ENCODE measurements around the gene NRG2. TPM values are rescaled to one million over a fixed set of nuclear protein-coding genes. Genes with fewer than 3 reads are reported as not detected.

Gene NRG2
- polyA plus RNA-seq, 1 donor = 0.88 TPM

DNA sequence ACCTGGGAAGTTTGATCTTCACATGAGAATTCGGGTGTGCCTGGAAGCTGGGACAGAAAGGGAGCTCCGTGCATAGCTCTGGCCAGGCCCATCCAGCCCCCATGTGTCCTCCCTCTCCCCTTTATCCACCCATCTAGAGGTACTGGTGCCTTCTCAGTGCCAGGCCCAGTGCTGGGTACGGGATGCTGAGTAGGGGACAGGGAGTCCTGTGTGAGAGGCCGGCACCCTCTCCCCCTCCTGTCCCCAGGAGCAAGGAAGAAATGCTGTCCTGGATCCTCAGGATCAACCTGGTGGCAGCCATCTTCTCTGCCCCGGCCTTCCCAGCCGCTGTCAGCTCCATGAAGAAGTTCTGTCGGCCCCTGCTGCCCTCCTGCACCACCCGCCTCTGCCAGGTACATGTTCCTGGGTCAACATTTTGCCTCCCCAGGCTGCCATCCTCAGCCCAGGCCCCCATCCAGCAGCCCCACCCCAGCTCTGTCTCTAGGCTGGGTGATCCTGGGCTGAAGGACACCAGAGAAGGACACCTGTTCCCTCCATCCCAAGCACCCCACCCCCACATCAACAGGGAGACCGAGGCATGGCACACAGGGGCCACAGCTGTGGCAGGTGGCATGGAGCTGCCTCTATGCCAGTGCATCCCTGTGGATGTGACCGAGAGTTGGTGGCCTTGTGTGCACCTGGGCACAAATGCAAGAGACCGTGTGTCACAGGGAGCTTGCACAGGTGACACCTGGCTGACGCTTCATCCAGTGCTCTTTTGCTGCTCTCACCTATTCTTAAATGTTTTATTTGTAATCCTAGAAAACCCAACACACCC lies 204.5 kb downstream of the NRG2 start:
- no peak for DNase-seq

DNA sequence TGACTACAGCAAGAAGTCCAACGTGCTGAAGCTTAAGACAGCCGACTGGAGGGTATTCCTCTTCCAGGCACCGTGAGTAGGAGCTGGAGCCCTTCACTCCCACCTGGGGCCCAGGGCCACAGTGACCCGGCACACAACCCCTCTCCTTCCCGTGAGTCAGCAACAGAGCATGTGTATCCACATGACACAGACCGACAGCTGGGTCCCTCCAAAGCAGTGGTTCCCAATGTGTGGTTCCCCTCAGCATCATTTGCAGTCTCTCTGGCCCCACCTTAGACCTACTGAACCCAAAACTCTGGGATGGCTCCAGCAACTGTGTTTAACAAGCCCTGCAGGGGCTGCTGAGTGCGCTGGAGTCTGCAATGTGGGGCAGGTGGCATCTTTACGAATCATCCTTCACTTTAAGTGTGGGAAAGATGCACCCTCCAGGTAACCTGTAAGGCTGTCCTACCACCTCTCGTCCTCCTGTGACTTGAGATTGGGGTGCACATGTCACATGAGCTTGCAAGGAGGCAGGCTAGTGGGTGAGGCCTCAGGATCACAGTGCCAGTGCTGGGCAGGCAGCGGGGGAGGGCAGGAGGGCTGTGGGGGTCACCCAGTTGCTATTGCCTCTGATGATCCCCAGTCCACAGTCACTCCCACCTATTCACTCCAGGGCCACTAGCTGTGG lies 205.3 kb downstream of the NRG2 start:
- DNase-seq = no peak

DNA sequence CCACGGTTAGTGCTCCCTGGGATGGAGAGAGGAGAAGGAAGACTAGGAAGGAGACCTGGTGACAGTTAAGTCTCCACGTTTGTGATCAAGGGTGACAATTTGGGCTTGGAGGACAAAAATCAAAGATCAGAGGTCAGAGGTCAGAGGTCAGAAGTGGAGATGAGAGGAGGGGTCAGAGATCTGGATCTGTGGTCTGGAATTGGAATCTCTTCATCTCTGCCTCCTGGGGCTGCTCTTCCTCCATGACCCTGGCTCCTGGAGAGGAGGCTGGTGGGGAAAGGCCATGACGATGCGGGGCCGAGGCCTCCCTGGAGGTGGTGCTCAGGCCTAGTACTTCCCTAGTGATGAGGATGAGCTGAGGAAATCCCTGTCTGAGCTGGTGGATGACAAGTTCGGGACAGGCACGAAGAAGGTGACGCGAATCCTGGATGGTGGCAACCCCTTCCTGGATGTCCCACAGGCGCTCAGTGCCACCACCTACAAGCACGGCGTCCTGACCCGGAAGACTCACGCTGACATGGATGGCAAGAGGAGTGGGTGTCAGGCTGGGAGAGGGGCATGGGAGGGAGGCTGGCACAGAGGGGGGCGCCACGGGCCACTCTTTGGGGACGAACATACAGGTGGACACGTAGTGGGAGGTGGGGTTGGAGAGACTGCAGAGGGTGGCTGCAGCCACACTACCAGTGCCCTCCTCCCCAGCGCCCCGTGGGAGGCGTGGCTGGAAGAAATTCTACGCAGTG lies 206.5 kb downstream of the NRG2 start:
- no peak for DNase-seq

DNA sequence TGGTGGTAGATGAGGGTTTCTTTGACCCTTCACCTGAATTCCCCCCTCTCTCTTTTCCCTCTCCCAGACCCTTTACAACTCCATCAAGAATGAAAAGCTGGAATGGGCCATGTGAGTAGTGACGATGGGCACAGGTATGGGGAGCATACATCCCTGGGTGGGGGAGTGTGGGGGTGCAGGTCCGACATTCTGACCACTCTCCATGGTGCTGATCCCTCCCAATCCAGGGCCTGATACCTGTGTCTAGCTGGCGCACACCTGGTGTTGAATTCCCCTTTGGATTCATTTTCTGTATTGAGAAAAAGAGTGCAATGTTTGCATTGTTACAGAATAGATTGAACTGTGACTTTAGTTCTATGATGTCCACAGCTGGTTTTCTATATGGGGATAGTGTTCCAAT lies 207.4 kb downstream of the NRG2 start:
- DNase-seq = no peak

DNA sequence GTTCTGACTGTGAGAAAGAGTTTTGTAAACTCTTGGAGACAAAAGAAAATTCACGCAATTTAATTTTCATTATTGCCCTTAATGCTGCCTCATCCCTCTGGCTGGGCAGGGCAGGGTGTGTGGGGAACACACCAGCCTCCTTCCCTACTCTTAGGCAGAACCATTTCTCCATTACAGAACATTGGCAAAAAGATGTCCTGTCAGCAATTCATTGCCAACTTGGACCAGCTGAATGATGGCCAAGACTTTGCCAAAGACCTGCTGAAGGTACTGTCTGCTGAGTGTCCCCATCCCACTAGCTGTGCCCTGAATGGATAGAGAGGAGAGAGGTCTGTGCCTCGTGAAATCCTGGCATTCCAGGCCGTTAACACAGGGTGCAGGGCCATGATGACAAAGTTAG lies 209.6 kb downstream of the NRG2 start:
- no peak for DNase-seq

DNA sequence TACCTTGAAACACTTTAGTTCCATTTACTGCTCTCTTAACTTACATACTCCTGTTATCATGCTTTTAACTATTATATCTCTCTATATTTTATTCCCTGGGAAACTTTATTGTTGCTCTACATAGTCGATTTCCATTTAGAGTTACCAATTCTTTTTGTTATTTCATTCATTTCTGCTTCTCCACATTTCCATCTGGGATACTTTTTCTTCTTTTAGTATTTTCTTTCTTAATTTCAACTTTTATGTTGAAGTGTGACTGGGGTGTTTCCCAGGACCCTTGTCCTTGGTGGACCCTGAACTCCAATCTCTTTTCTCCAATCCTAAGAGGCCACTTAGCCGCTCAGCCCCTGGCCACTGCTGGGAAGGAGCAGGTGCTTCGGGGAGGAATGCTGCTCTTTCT lies 211.5 kb downstream of the NRG2 start:
- DNase-seq = no peak

DNA sequence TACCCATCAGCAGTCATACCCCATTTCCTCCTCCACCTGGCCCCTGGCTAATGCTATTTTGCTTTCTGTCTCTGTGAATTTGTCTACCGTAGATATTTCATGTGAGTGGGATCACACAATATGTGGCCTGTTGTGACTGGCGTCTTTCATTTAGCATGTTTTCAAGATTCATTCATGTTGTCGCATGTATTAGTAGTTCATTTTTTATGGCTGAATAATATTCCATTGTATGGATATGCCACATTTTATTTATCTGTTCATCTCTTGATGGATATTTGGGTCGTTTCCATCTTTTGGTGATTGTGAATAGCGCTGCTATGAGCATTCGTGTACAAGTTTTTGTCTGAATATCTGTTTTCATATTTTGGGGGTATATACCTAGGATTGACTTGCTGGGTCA lies 213.6 kb downstream of the NRG2 start:
- DNase-seq = no peak

DNA sequence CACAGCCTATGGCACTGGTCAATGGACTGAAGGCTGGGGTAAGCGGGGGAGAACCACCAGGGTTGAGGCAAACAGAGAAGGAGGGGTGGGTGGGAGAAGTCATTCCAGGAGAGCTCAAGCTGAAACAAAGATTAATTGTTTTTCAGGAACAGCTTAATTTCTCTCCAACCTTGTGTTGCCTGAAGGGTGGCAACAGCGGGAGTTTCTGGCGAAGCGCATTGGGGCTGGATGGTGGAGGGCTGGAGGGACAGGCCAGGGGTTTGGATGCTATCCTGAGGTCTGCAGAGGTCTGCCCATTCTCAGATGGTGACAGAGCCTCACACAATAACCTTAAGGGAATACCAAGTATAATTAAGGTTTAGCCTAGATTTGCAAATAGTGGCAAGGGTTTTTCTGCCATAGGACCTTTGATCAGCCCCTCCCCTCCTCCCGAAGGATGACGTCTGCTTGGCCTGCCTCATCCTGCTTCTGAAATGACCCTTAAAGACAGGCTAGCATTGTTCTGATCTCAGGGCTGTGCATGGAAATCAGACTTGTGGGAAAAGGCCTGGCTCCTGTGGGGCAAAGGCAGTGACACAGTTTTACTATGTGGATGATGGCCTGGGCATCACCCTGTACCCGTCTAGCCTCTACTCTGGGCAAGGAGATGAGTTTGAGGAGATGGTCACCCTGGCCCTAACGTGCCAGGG lies 214.7 kb downstream of the NRG2 start:
- DNase-seq = no peak

DNA sequence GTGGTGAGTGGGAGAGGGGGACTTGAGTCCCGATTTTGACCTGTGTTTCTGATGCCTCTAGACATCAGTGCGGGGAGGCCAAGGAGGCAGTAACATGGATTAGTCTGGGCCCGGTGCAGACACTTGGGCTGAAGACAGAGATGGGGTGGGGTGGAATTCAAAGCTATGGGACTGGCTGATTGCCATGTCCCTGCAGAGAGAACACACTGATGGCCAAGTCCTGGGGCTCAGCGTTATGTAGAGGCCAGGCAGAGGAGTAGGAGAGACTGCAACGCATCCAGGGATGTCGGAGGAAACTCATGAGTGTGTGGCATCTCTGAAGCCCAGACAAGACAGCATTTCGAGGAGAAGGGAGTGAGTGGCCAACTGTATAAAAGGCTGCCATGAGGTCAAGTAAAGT lies 217.4 kb downstream of the NRG2 start:
- no peak for DNase-seq

DNA sequence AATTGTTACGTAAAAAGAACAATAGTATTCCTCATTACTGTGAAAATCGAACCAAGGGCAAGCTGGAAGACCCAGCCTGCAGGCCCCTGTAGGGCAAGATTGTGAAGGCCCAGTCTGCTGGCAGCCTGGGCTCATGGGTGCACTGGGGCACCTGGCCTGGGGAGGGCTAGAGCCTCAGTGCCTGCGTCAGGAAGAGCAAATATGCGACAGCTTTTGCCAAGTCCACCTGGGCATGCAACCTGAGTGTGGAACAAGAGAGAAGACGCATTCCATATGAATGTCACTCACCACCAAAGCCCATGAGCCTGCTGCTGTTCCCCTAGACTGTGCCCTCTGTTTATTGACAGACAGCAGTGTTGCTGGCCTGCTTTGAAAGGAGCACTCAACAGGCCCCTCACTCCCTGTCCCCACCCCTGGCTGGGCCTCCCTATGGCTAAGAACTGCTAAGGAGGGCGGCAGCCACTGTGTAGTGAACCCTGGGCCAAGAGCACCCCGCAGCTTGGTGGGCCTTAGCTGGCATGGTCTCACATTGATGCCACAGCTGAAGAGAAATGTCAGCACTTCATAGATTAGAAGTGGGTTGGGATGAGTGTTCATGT lies 219.2 kb downstream of the NRG2 start:
- DNase-seq = no peak

DNA sequence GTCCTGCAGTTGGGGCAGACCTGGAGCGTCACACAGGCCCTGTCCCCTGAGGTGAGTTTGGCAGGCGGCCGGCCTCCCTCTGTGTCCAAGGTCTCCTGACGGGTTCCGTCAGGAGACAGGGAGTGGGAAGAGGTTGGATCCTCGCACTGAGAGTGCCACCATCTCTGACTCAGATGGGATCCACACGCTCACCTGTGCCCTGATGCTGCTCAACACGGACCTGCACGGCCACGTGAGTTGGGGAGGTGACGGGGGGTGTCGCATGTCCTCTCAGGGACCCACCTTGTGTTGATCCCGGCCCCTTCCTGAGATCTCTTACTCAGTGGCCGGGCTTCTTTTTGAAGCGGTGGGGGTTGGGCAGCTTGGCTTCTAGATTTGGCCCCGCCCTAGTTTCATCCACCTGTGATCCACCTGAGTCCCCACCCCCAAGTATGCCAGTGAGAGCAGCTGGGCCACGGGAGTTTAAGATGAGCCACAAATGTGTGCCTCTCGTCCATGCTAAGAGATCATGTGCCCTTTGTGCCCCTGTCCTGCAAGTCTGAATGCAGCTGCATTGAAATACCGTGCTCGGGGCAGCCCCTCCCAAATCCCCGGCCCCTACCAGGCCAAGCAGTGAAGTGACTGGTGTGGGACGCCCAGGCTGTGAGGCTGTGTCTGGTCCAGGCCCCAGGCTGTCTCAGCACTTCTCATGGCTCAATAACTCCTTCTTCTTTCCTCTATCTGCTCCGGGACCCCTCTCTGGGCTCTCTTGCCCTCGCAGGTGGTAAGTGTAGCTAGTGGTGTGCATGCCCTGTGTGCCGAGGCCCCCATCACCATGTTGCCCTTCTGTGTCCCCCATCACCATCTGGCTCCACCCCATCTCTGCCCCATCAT lies 220.3 kb downstream of the NRG2 start:
- DNase-seq = no peak

DNA sequence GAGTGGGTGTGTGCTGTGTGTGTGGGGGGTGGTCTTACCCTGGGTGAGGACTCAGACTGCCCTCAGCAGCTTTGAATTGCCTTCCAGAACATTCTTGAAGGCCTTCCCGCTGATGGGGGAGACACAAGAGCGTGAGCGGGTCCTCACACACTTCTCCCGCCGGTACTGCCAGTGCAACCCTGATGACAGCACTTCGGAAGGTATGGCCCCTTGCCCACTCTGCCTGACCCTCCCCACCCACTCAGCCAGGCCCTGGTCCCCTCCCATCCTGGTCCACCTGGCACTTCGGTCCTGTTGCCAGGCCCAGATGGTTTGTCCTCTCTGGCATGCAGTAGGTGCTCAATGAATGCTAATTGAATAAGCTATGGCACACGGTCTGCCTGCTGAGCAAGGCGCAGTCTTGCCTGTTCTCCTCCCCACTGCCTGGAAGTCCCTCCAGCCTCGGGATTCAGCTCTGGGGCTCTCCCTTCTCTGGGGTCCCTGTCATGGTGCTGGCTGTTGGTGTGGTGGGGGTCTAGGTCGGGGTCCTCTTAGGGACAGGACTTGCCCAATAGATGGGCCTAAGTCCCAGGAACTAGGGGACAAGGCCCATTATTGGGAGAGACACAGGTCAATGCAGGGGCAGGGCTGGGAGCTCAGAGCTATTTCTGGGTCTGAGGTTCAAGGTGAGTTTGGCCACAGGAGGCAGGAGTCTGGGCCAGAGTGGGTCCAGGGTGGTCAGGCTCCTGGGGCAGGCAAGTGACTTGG lies 221.1 kb downstream of the NRG2 start:
- no peak for DNase-seq

DNA sequence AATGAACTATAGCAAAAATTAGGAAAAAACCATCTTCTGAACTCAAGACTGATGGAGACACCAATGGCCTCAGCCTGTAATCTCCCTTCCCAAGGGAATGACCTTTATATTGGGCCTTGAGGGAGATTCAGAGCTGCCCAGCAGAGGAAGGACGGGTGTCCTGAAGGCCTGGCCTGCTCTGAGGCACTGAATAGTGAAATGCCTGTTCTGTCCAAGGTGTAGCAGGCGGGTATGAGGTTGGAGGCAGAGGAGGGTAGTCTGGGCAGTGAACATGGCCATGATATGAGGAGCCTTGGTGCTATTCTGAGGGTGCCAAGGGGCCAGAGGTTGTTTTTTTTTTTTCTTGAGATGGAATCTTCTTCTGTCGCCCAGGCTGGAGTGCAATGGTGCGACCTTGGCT lies 222.5 kb downstream of the NRG2 start:
- no peak for DNase-seq

DNA sequence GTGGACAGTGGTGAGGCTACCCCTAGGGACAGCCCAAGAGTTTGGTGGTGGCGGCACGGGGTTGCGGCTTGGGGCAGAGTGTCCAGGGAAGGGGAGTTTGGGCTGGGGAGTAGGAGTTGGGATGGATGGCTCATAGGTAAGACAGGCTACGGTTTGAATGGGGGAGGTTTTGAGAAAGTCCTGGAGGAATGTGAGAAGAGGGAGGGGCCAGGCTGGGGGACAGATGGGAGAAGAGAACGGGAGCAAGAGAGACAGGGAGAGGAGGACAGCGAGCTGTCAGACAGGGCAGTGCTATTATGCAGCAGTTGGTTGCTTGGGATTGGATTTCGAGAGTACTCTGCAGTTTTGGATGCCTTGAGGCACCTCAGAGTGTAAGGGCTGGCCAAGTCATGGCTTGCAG lies 223.0 kb downstream of the NRG2 start:
- DNase-seq = no peak

DNA sequence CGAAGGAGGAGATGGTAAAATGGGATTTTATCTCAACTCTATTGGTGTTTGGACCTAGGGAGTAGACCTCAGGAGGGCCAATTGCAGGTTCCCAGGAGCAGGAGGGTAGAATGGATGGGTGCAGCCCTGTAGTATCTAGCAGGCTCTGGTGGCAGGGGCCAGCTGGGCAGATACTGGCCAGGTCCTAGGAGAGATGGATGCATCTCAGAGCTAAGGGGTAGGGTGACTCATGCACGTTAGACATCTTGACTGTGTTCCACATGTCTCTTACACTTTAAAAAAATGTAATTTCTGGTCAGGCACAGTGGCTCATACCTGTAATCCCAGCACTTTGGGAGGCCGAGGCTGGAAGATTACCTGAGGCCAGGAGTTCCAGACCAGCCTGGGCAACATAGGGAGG lies 225.1 kb downstream of the NRG2 start:
- DNase-seq = no peak

DNA sequence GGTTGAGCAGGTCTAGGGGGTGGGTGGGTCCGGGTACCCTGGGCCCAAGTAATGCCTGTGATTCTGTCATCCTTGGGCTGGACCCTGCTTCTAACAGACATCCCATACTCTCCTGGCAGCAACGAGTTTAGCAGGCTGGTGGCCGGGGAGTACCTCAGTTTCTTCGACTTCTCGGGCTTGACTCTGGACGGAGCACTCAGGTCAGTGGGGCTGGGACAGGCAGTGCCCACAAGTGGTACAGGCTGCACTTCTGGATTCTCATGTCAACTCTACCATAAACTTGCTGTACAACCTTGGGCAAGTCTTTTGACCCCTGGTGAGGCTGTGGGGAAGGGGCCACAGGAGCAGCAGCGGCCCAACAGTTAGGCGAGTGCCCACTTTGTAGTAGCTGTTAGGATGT lies 225.7 kb downstream of the NRG2 start:
- DNase-seq = no peak

DNA sequence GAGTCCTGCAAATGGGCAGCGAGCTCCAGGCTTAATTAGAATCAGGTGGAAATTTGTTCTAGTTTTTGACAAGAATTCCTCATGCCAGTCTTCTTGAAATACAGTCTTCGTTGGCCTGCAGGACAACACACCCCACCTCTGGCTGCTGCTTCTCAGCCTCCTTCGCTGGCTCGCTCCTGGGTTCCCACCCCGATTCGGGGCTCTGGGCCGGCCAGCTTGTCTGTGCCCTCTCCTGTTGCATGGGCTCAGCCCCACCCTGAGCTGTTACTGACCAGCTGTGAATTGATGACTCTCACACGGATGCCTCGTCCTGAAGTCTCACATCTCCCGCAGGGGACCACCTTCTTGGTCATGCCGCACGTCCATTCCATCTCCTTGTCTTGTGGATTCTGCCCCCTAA lies 226.5 kb downstream of the NRG2 start:
- DNase-seq = no peak

DNA sequence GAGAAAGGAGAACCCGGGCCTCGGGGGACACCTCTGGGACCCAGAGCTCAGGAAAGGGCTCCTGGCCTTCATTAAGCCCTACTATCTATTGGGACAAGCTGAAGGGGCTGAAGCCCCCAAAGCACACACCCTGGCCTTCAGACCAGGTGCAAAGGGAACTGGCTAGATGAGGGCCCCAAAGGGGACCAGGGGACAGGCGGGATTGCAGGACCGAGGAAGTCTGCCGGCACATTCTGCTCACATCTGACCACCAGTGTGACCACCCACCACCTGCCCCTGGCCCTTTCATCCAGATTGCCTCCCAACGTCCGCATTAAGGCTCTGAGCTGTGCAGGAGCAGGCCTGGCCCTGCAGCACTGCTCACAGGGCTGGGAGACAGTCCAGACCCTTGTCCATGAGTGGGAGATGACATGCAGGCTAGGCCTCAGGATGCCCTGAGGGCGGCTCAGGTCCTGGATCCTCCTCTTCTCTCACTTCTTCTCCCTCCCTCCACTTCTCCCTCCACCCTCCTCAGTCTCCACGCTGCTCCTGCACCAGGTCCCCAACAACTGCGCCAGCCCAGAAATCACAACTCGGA lies 228.3 kb downstream of the NRG2 start:
- DNase-seq = no peak

DNA sequence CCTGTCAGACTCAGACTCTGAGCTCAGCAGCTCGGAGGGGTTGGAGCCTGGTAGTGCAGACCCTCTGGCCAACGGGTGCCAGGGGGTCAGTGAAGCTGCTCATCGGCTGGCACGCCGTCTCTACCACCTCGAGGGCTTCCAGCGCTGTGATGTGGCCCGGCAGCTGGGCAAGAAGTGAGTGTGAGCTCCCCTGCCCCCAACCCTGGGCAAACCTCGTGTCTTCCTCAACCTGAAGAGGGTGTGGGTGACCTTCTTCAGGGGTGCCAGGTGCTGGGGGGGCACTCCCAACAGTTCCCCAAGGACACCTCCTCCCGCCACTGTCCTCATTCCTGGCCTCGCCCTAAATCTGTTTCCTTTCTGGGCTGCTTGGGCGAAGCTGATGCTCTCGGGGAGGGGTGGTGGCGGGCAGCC lies 228.9 kb downstream of the NRG2 start:
- no peak for DNase-seq
